ENCODE results near the gene HABP4. TPM values are rescaled to one million over a fixed set of nuclear protein-coding genes. Genes with fewer than 3 reads are reported as not detected.

The HABP4 gene
- total RNA-seq, 1 experiment from 2014 or later = 21.0 TPM

DNA sequence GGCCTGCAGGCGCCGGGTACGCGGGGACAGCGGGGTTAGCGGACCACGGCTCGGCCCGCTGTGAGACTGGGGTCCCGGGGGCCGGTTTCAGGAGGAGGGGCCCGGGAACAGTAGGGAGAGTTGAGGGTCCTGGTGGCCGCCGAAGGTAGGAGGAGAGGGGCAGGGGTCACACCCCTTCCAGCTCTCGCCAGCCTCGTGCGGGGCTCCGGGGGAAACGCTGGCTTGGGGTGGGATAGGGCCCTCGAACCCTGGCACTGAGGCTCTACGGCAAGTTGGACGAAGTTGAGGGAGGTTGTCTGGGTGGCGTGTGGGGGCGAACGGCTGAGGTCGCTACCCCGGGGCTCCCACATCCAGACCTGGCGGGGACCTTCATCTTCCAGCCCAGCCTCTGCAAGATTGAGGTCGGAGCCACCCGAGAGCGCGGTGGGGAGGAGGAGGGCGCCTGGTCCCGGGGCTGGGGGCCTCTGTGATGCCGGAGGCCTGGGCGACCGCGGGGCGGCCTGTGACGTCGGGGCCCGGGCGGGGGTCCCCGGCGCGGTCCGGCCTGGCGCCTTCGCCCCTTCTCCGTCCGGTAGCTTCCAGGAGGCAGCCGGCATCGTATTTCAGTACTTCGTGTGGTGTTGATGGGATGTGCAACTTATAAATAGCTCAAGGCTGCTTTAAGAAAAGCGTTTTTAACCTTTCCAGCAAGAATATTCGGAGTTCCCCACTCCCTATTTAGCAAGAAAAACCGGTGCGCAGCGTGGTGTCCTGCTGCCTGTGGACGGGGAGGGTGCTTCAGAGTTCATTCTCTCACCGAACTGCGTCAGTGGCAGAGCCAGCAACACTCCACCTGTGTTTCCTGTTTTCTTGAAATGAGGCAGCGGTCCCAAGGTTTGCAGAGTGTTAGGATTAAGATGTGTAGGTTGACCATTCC is 902 bp downstream of the HABP4 start:
- Histone ChIP-seq H3K27ac (ENCODE audit: low read depth, low read length) (peak overlapping the region; percentile 73), H3K36me3 (ENCODE audit: control insufficient read depth in 1 of 2, insufficient read depth in 2 of 2, low read length in 2 of 2) (no peaks in the 10 kb centered on the region), H3K9me2 (ENCODE audit: insufficient read depth) (no peaks in the 10 kb centered on the region), H3K4me1 (ENCODE audit: control insufficient read depth in 1 of 2, insufficient read depth in 2 of 2, low read length in 2 of 2) (peaks cover 4 to 31% of the 10 kb centered on the region in 2 experiments; a peak in 3 of 4 replicates), H3K79me2 (ENCODE audit: insufficient read depth, low read length) (peaks cover 36% of the 10 kb centered on the region), H3K4me3 (replicated peaks in 1 of 2; ENCODE audit: low read depth in 1 of 2, low read length in 2 of 2) (peak overlapping the region; percentile 66 to 70), H4K20me1 (ENCODE audit: insufficient read depth) (no peaks in the 10 kb centered on the region; the same call in 1 of the 2 replicates), H3K4me2 (ENCODE audit: low read length) (peak overlapping the region; percentile 81), H3K27me3 (ENCODE audit: insufficient read depth, low read length) (no peaks in the 10 kb centered on the region), H3K9me3 (ENCODE audit: control insufficient read depth in 1 of 2, insufficient read depth in 1 of 2, low read depth in 1 of 2, low read length in 2 of 2) (no peaks in the 10 kb centered on the region), H2AFZ (ENCODE audit: low read depth, low read length, poor library complexity, severe bottlenecking) (no peak overlapping the region), H3K9ac (ENCODE audit: low read length) (peak overlapping the region; percentile 73)
- ATAC-seq (0 out of 2 replicates have a peak, but pooled peaks have one; percentile 4), DNase-seq (ENCODE audit: low read depth, low spot score) (no peak)
- ChIA-PET CTCF (interaction anchor here (2.8 kb wide), 1 partner anchor 9 kb away, joined by 10 read pairs; no protein-coding TSS in a partner anchor), RAD21 (ENCODE audit: low non-redundant PET in 1 of 2, low total read pairs in 2 of 2, uncharacterized antibody in 2 of 2, unreplicated experiment in 2 of 2) (no interaction called here), POLR2A (no interaction called here)
- BruUV-seq (replicated peaks) = no TSS peak
- no peak for TF ChIP-seq ELF1 (IDR thresholded peaks at IDR 0.05; ENCODE audit: borderline replicate concordance, low read depth)
- no peak for TF ChIP-seq YY1 (IDR thresholded peaks at IDR 0.05; ENCODE audit: extremely low read depth, insufficient replicate concordance, low read depth, low read length)
- no peak for TF ChIP-seq TCF7L2 (IDR thresholded peaks at IDR 0.05; ENCODE audit: borderline replicate concordance, extremely low read depth, insufficient read depth, insufficient read length)
- TF ChIP-seq ATF3 (IDR thresholded peaks at IDR 0.05) = no peak
- TF ChIP-seq SIN3A (IDR thresholded peaks at IDR 0.05; ENCODE audit: low read depth) = no peak
- TF ChIP-seq, protein P1, sequence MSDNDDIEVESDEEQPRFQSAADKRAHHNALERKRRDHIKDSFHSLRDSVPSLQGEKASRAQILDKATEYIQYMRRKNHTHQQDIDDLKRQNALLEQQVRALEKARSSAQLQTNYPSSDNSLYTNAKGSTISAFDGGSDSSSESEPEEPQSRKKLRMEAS (IDR thresholded peaks at IDR 0.05) = no peak; the same call in 1 of the 2 replicates
- no peak for TF ChIP-seq SRF (IDR thresholded peaks at IDR 0.05; ENCODE audit: low read depth)
- TF ChIP-seq ZNF274 (IDR thresholded peaks at IDR 0.05; ENCODE audit: low read depth, low read length) = no peak
- TF ChIP-seq CTCF (IDR thresholded peaks at IDR 0.05 in 2 of 3, conservative IDR thresholded peaks at IDR 0.05 in 1 of 3; ENCODE audit: borderline replicate concordance in 1 of 3, insufficient read depth in 1 of 3, low read depth in 2 of 3, low read length in 2 of 3) = no peak
- no peak; the same call in none of the 2 replicates for TF ChIP-seq ZFX (IDR thresholded peaks at IDR 0.05)
- no peak for TF ChIP-seq JUND (IDR thresholded peaks at IDR 0.05)
- no peak for TF ChIP-seq CBX3 (IDR thresholded peaks at IDR 0.05; ENCODE audit: low read depth)
- TF ChIP-seq REST (IDR thresholded peaks at IDR 0.05; ENCODE audit: low read depth) = no peak
- no peak for TF ChIP-seq CEBPB (IDR thresholded peaks at IDR 0.05; ENCODE audit: low read depth)
- TF ChIP-seq ZBTB33 (IDR thresholded peaks at IDR 0.05; ENCODE audit: extremely low read depth, insufficient replicate concordance, low read length) = no peak
- no peak for TF ChIP-seq RAD21 (IDR thresholded peaks at IDR 0.05; ENCODE audit: low read depth)
- TF ChIP-seq EZH2 (IDR thresholded peaks at IDR 0.05) = no peak
- no peak for TF ChIP-seq FOSL1 (IDR thresholded peaks at IDR 0.05; ENCODE audit: low read depth)
- intact Hi-C loops (cut with micrococcal nuclease) = loop anchor here (5.0 kb wide), 1 partner anchor 216 kb away; no protein-coding TSS in a partner anchor

All from HCT116 (cell line).